GM21447 (cell line): ENCODE results near the gene TOR2A.
"Not testable (repeated sequence)": the region's sequence is repeated elsewhere in the genome, so short reads cannot be mapped to it uniquely, and the experiment has no call there.

Source experiments
- ATAC-seq: cut with Tn5 transposase; IDR thresholded peaks from one replicate; pipeline ENCODE4 v1.9.1; 2021; ENCODE audit not compliant: unreplicated experiment

TOR2A gene

DNA sequence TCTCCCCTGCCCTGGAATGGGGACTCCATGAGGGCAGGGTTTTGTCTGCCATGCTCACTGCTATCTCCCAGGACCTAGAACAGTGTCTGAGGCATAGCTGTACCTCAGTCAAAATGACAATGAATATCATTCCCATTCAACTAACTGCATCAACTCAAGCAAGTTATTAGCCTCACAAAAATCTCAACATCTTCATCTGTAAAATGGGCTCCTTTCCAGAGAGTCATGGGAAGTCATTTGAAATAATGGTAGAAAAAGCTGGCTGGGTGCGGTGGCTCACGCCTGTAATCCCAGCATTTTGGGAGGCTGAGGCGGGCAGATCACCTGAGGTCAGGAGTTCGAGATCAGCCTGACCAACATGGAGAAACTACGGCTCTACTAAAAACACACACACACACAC, 34.0 kb upstream of the TOR2A start:
- no peak for ATAC-seq

DNA sequence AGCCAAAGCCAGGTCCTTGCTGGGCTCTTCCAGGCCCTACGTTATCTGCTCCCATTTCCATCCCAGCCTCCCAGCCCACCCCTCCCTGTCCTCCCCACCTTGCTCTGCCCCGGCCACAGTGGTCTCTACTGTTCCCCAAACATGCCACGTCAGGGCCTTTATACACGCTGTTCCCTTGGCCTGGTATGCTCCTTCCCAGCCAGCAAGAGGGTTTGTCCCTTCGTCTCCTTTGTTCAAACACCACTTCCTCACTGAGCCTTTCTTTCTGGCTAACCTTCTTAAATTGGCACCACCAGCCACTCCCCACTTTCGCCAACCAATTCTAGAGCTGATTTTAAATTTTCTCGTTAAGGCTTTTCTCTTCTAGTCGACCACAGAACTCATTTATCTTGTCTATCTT, 33.6 kb upstream of the TOR2A start:
- no peak for ATAC-seq

- ATAC-seq: no peak
Measured at GRCh38 chr9:127767909-127768331, 32.8 kb upstream of the TOR2A start.

DNA sequence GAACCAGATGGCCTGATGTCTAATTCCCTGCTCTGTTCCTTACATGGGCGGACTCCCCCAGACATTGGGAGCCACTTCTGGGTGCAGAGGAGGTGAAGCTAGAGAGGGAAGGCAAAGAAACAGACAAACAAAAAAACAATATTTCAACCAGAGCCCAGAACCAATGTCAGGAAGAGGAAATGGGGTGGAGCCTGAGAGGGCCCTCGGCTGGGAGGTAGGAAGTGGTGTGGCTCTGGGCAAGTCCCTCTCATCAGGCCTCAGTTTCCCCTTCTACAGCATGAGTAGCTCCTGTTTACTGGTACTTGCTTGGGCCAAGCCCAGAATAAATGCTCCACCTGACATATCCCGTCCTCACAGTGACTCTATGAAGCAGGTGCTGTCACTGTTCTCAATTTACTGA, 32.3 kb upstream of the TOR2A start:
- no peak for ATAC-seq

DNA sequence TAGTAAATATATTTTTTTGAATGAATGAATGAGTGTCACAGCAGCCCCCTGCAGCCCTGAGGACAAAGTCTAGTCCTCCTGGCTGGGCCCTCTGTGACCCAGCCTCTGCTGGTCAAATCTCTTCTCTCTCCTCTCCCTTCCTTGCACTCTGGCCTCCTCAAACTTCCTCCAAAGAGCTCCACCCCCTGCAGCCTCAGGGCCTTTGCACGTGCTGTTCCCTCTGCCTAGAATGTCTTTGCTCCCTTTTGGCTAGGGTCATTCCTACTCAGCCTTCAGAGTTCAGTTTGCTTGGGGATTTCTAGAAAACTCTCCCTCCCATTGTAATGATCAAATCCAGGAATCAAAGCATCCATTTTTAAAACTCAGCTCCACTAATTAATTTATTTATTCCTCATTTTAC, 30.3 kb upstream of the TOR2A start:
- ATAC-seq: no peak

GRCh38 chr9:127763918-127764384, 28.9 kb upstream of the TOR2A start:
- ATAC-seq: no peak

DNA sequence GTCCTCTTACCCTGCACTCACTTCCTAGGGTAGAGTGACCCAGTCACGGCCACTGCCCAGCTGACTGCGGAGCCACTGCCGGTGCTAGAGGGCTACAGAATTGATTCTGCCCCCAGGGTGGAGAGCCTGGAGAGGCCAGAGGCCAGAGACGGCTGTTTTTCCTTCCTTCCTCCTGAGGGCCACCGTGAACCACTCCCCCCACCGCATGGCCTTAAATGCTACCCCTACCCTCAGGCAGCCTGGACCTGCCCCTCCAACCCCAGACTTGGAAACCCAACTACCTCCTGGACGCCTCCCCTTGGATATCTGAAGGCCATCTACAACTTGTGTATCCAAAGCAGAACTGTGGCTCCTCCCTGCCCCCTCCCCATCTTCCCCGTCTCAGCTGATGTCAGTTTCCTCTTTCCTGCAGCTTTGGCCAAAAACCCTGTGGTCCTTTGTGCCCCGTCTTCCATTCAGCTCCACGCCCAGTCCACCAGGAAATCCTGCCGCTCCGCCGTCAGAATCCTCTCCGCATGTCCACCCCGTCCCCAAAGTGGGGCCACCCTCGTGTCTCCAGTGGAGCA, 27.1 kb upstream of the TOR2A start:
- ATAC-seq: no peak

DNA sequence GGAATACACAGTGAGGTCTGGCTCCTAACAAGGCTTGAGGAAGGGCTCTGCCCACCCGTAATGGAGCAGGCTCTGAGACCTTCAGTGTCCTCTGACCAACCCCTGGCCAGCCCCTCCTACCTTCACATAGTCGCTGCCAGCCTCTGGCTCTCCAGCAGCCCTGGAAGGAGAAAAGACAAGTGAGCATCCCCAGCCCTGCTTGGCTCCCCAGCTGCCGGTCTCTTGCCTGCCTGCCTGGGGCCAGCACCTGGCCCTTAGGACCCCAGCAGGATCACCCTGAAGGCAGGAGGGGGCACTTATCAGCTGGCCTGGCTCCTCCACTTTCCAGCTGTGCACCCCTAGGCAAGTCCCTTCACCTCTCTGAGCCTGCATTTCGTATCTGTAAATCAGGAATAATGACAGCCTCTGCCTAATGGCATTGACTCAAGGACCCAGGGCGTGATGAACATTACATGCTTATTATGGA, 26.4 kb upstream of the TOR2A start:
- no peak for ATAC-seq

GRCh38 chr9:127761061-127761460, 26.0 kb upstream of the TOR2A start:
- ATAC-seq: no peak

DNA sequence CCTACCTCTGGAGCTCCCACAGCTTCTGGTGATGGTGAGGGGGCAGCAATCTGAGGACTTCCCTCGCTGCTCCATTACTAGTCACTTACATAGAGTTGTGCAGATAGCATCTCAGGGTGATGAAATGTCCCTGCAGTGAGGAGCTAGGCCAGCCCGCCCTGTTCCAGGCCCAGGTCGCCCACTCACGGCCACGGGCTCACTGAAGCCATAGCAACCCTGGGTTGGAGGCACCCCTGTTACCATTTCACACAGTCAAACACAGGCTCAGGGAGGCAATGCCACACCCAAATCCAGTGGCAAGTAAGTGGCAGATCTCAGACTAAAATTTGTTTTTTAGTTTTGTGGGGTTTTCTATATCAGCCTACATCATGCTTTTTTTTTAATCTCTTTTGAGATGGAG, 23.7 kb upstream of the TOR2A start:
- ATAC-seq: no peak

DNA sequence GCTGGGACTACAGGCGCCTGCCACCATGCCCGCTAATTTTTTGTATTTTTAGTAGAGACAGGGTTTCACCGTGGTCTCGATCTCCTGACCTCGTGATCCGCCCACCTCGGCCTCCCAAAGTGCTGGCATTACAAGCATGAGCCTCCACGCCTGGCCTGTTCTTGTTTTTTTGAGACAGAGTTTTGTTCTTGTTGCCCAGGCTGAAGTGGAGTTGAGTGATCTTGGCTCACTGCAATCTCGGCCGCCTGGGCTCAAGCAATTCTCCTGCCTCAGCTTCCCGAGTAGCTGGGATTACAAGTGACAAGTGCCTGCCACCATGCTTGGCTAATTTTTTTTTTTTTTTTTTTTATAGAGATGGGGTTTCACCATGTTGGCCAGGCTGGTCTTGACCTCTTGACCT, 21.7 kb upstream of the TOR2A start:
- ATAC-seq: not testable (repeated sequence)

DNA sequence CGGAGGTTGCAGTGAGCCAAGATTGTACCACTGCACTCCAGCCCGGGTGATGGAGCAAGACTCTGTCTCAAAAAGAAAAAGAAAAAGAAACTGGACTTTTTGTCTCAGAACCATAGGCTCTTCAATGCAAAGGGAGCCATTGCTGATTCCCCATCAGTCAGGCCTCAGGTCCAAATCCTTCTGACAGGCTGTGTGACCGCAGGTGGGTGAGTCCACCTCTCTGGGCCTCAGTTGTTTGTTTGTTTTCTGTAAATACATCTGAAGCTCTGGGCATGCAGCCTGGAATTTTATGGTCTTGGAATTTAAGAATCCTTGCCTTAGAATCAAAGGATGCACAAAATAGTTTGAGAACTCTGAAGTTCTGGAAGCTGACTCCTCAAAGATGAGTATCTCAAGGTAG, 21.1 kb upstream of the TOR2A start:
- no peak for ATAC-seq

GRCh38 chr9:127755061-127756060, 20.3 kb upstream of the TOR2A start:
- no peak for ATAC-seq

GRCh38 chr9:127754099-127755060, 19.3 kb upstream of the TOR2A start:
- no peak for ATAC-seq

GRCh38 chr9:127753622-127754021, 18.5 kb upstream of the TOR2A start:
- ATAC-seq: no peak

DNA sequence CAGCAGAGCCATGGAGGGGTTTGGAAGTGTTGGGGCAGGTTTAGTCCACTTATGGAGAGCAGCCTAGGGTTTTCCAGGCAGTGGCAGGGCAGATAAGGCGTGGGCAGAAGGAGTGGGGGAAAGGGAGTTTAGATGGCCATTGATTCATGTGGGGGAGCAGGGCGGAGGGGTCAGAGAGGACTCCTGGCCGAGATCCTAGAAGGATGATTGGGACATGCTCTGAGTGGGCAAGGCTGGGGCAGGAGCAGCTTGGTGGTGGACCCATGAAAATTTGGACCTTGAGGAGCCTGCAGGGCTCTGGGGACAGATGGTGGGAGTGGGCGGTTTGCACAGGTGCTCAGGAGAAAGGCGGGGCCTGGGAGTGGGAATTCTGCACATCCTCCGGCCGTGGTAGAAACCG, 18.1 kb upstream of the TOR2A start:
- no peak for ATAC-seq

- no peak for ATAC-seq
Measured at GRCh38 chr9:127751269-127752054, 16.4 kb upstream of the TOR2A start.

DNA sequence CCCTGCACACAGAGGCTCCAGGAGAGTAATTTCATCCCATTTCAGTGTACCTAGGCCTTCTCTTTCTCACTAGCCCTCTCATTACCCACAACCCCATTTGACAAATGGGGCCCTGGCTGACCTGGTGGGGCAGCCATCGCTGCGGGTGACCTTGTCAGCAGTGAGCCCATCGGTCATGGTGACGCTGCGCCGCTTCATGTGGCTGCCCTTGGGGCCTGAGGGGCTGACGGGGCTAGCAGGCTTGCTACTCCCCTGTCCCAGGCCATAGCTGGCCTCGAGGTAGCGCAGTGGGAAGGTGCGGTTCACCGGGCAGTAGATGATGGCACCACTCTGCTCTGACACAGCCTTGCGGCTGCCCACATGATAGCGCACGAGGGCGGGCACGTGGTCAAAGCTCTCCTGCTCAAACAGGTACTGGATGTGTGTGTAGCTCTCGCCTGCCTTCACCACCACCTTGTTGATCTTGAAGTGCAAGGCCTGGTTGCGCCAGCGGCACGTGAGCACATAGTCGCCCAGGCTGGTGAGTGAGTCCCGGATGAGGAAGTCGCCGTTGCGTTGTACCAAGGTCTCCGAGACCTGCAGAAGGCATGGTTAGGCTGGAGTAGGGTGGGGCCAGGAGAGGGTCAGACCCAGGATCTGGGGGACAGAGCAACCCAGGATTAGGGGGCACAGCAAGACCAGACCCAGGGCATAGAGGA, 14.1 kb upstream of the TOR2A start:
- ATAC-seq: no peak

- no peak for ATAC-seq
Measured at GRCh38 chr9:127746959-127747569, 12.0 kb upstream of the TOR2A start.
